GM18519 (cell line): ENCODE measurements around the gene ATOSA.
A peak's percentile ranks its signal among the peaks of the same experiment; 100 is the strongest.

Experiments
- ATAC-seq: cut with Tn5 transposase; IDR thresholded peaks from one replicate; pipeline ENCODE4 v1.9.1; 2021; ENCODE audit warnings: mild to moderate bottlenecking, moderate library complexity; ENCODE audit not compliant: unreplicated experiment, low FRiP score

Gene ATOSA, protein sequence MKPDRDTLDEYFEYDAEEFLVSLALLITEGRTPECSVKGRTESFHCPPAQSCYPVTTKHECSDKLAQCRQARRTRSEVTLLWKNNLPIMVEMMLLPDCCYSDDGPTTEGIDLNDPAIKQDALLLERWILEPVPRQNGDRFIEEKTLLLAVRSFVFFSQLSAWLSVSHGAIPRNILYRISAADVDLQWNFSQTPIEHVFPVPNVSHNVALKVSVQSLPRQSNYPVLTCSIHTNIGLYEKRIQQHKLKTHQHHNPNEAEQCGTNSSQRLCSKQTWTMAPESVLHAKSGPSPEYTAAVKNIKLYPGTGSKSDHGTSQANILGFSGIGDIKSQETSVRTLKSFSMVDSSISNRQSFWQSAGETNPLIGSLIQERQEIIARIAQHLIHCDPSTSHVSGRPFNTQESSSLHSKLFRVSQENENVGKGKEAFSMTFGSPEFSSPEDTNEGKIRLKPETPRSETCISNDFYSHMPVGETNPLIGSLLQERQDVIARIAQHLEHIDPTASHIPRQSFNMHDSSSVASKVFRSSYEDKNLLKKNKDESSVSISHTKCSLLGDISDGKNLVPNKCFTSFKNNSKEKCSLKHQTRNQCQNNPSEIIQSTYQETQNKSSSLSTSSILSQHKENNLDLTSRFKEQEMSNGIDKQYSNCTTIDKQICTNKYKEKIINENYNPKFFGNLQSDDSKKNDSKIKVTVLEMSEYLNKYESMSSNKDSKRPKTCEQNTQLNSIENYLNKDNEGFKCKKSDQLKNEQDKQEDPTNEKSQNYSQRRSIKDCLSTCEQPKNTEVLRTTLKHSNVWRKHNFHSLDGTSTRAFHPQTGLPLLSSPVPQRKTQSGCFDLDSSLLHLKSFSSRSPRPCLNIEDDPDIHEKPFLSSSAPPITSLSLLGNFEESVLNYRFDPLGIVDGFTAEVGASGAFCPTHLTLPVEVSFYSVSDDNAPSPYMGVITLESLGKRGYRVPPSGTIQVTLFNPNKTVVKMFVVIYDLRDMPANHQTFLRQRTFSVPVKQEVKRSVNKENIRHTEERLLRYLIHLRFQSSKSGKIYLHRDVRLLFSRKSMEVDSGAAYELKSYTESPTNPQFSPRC

DNA sequence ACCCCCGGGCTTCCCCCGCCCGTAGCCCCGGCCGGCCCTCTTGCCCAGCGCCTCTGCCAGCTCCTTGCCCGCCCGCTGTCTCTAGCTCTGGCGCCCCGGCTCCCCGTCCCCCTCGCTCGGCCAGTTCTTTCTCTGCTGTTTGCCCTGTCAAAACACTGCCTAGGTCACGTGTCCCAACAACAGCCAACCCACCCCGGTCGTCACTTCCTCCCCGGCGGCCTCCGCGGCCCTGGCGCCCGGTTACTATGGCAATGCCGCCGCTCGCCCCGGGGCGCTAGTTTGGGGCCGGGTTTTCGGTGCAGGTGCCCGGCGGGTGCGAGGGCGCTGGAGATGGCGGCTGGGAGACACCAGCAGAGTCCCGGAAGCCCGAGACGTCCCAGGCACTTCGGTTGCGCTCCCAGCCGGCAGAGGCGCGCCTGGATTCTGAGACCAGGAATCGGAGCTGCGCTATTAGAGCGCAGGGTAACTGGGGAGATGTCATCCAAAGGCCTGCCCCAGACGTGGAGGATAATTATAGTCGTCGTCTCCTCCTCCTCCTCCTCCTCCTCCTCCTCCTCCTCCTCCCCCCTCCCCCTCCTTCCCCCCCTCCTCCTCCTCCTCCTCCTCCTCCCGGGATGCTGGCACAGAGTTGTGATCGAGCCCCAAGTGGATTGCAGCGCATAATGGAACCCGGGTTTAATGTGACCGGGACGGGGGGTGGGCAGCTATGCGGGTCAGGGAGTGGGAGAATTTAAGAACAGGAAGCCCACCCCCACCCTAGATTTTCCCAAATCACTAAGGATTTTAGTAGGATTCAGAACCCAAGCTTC is at the start of gene ATOSA:
Gene ATOSA (minus strand): TSS at position 157 of the 809 bp plus-strand sequence. CDS start 1,367 bp downstream, outside the sequence.
- ATAC-seq, result peak; percentile 39

DNA sequence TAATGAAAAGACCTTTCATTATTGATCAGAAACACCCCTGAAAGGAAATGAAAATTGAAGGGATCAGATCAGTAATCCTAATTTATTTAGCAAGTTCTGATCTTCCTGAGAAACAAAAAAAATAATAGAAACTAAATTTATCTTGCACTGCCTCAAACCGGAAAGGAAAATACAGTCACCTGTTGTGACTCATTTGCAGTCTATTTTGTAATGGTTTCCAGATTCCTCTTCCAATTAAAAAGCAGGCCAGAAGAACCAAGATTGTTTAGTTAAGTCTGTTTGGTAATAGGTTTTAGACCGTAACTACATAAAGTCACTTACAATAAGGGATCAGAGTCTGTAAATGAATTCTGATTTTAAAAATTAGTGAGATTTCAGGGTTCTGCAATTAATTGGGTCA is 49.7 kb upstream of the ATOSA start:
- no peak for ATAC-seq

DNA sequence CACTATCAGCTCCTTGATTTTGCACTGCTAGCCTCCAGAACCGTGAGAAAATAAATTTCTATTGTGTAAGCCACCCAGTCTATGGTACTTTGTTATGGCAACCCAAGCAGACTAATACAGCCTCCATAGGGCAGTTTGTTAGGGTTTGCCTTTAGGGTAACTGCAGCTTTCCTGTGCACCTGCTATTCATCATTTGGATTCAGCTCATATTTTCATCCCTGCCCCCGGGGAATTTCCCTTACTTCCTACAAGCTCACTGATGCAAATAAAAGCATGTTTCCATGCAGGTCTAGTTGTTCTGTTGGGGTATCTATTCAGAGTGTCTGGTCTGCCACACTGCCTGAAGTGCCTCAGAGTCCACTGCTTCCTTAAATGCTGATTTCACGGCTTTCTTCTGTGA is 48.6 kb upstream of the ATOSA start:
- ATAC-seq, result no peak

DNA sequence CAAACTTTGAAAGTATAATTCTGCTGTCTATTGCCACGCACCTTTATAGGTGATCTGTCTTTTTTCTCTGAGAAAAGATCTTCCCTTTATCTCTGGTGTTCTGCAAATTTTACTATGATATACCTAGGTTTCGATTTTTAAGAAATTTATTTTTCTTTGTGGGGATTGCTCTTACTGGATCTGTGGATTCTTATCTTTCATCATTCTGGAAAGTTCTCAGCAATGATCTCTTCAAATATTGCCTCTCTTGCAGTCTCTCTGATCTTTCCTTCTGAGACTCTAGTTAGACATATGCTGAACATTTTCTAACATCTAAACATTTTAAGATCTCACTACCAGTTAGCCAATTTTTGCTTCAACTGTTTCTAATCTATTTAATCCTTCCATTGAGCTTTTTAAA is 47.0 kb upstream of the ATOSA start:
- no peak for ATAC-seq

DNA sequence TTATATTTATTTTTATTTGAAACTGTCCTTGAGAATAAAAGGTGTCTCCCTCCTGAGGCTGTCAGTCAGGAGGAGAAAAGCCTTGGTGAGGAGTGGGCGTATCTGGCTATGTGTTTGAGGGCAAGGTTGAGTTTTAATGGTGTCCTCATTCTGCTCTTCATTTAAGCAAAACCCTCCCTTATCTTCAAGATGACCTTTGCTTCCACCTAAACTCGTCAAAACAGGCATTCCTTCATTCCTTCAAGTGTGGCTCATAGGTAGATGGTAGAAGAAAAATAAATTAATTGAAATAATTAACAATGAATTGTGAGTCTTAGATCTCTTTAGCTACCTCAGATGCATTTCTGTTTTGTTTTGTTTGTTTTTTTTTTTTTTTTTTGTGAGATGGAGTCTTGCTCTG is 39.4 kb upstream of the ATOSA start:
- no peak for ATAC-seq

DNA sequence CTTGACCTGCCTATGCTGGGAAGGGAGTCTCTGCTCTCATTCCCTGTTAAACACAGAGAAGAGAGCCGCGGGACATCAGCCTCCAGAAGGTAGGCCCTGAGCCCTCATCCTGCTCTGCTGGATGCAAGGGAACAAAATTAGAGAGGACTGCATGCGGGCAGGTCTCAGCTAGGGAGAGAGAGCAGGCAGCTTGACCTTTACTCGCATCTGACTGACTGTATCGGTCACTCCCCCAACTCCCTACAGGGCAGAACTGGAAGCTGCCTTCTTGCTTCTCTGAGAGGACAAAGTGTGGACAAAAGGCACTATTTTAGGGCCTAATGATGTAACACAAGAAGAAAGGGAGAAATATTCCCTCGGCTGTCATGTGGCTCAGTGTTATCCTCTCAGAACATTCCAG is 38.7 kb upstream of the ATOSA start:
- no peak for ATAC-seq

DNA sequence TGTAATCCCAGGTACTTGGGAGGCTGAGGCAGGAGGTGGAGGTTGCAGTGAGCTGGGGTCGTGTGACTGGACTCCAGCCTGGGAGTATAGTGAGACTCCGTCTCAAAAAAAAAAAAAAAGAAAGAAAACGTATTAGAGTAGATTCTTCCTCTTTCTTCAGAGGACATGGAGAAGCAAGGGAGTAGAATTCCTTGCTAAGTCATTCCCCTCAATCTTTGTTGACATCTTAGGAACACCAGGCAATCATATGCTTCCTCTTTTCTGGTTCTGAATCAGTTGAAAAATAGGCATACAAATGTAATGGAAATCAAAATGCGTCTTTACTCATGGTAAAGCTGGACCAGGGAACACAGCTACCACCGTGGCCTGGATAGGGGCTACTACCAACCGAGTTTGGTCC is 38.3 kb upstream of the ATOSA start:
- ATAC-seq, result no peak

DNA sequence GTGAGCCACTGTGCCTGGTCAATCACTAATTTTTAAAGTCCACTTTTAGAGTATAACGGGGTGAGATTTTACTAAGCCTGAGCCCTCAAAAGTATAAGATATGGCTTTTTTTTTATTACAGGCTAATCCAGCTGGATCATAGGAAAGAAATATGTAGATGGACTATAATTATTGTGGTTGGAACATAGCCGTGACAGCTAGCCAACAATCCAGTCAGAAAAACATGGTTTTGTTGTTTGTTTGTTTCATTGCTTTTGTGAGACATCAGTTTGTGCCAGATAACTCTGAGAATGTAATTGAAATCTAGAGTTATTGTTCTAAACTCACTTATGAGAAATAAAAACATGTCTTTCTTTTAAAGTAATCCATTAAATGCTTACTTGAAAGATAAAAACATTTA is 37.3 kb upstream of the ATOSA start:
- no peak for ATAC-seq

DNA sequence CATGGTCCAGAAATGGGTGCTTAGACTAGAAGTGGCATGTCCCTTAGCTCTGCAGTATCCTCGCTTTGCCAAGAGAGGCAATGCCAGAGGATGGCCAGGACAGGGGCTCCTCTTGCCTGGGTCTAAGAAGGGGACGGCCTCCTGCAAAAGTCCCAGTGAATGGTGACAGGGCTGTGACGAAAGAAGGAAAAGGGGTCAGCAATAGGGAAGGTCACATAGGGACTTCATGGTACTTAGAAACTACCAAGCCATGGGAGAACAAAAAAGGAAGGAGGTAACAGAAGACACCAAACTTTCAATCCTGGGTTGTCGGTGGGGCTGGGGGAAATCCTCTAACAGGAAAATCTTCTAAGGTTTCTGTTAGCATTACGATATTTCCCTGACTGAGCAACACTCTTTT is 36.2 kb upstream of the ATOSA start:
- ATAC-seq, result no peak

DNA sequence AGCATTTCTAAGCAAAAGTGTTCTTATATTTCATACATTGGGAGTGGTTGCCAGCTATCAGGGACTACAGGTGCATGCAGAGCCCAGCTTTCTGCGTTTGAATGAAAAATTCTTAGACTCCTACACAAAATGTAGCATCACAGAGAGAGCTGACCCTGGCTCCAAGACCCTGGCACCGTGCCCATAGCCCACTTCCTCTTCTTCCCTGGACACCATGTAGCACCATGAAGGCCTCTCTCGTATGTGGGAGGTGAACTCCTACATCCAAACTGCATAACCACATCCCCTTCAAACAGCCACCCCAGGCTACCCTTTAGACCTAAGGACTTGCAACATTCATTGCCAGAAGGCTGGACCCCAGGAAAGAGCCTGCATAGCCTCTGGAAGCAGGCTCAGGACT is 35.8 kb upstream of the ATOSA start:
- ATAC-seq, result no peak

DNA sequence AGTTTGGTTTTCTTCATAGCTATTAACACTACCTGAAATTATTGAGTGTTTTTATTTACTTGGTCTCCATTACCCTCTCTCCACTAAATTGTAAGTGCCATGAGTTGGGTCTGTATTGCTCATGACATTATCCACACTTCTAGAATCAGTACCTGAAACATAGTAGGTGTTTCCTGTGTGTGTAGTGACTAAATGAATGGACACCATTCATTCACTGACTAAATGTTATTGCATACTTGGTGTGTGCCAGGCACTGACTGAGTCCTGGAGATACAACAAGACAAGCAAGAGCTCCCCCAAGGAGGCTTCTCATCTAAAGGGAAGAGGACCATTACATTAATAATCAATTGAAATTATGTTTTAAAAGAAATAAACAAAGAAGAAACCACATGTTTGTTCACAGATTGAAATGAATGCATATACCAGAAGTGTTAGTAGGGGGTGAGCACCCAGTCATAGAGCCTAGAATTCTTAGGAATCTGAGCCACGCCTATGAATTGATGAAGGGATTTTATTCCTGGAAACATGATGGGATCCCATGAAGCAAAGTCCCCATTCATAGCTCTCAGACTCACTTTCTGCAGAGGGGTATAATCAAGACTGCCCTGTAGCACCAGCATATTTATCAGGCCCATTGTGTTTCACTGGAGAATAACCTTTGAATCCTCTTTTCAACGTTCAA is 31.7 kb upstream of the ATOSA start:
- ATAC-seq, result no peak

DNA sequence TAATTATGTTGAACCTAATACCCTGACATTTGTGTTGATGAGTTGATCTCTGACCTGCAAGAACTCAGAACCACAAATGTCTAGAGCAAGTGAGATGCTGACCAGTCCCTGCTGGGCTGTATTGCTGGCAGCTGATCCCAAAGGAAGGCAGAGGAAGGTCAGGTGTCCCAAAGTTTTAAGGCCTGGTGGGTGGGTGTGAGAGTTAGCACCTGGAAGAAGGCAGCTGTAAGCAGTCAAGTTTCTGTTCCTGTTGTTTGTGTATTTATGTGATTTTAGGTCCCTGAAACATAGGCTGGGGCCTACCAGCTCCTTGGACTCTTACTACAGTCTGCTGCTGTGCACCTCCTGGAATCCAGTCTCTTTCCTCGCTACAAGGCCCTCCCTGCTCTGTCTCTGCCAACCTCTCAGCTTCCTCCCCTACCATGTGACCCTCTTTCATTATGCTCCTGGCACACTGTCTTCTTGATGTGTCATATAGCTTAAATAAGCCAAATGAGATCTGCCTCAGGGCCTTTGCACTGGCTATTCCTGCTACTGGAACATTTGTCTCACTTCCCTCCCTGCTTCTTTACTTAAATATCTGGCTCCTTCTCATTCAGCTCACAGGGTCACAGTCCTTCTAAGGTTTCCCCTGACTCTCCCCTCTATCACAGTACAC is 31.0 kb upstream of the ATOSA start:
- peak; percentile 20 for ATAC-seq

DNA sequence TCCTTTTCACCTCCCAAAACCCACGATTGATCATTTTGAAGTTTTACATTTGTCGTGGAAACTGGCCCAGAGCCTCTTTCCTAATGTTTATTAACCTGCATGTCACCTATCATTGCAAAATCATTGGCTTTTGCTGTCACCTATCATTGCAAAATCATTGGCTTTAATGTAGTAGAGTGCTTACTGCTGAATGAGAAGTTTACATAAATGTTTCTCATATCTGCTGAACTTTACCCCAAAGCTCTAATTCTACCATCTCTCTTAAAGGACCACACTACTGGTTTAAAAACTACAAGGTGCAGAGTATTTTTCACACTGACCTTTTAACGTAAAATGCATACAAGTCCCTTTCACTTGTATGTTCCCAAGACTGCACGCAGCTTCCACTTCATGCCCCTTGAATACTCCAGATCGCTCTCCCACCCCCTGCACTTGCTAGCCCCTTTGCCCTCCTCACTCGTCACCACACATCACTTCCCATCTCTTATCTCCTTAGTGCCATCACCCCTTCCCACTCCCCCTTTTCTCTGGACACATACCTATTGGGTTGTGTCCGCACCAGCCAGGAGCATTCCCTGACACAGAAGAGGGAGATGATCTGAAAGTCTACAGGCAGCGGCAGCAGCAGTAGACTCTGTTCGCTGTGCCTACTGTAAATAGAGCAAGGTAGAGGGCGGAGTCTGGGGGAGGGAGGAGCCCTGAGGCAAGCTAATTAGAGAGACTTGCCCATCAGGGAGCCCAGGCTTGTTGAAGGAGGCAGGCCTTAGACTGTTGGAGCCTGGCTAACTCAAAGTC is 30.2 kb upstream of the ATOSA start:
- peak; percentile 78 for ATAC-seq

DNA sequence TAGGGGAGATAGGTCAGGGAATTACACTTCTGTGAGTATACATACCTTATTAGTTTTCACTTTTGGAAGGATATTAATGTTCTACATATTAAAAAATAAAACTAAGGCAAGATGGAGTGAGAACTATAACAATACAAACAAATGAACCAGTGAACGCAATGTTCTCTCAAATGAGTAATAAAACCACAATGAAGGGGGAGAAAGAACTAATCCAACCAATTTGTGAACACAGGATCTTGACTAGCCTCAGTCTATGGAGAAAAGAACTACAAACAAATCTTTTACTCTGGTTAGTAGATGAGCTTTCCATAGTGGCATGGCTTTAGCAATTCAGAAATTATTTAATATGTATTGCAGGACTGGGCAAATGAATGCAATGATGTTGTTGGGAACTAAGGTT is 26.9 kb upstream of the ATOSA start:
- no peak for ATAC-seq

DNA sequence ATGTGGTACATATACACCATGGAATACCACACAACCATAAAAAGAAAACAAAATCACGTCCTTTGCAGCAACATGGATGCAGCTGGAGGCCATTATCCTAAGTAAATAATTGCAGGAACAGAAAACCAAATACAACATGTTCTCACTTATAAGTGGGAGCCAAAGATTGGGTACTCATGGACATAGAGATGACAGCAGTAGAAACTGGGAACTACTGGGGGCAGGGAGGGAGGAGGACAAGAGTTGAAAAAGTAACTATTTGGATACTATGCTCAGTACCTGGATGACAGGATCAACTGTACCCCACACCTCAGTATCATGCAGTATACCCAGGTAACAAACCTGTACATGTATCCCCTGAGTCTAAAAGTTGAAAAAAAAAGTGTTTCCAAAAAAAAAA is 23.2 kb upstream of the ATOSA start:
- ATAC-seq, result no peak

DNA sequence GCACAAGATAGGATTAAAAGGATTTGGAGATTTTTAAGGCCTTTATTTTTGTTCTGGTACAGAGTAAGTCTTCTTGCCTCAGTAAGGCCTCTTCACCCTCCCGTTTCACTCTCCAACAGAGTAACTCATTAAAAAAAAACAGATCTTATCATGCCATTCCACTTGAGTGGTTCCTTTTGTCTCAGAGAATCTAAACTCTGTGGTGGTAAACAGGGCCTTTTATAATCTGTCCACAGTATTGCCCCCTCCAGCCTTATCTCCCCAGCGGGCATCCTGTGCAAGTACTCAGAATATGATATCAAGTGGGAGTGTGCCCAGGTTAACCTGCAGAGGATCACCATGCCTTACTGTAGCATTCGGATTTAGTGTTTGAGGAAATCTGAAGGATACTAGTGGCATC is 20.3 kb upstream of the ATOSA start:
- no peak for ATAC-seq

DNA sequence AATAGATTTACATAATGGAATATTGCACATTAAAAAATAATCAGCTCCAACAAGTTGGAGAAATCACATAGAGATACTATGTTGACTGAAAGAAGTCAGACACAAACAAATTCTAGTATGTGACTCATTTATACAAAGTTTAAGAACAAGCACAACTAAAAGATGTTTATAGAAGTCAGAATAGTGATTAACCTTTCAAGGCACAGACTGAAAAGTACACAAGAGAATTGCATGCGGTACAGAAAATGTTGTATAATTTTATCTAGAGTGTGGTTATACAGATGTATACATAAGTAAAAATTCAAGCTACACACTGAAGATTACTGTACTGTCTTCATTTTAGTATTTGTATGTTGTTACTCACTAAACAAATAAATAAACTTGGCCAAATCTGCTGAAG is 19.3 kb upstream of the ATOSA start:
- no peak for ATAC-seq

DNA sequence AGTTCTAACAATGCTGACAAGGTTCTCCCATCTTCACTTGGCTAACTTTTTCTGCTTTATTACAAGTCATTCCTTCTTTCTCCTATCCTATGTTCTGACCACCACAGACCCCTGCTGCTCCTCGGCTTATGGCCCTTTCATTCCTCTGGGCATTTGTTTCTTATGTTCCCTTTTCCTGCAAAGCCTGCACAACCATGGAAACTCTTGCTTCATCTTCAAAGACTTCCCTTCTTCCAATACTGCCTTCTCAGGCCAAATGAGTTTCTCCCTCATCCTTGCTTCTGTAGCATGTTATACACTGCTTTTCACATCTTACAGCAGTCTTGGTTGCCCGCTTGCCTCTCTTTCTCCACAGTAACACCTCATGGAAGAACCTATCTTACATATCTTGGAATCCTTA is 17.9 kb upstream of the ATOSA start:
- ATAC-seq, result no peak

DNA sequence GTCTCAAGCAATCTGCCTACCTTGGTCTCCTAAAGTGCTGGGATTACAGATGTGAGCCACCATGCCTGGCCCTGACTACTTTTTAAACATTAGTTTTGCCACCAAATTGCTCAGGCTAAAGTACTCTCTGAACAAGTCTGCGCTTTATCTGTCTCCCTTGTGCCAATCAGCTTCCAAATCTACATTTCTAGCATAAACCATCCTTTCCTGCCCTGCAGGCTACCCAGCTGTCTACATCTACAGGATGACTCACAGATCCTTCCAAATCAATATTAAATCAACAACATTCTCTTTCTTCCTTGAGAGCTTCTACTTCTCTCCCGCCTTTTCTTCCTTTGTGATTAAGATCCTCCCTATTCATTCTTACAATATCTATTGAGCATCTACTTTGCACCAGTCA is 16.0 kb upstream of the ATOSA start:
- ATAC-seq, result no peak
